HG02973 (cell line): ENCODE data around the gene AP3S2.
"Not testable (repeated sequence)": the region's sequence is repeated elsewhere in the genome, so short reads cannot be mapped to it uniquely, and the experiment has no call there.

Experiments used
- ATAC-seq: cut with Tn5 transposase; IDR thresholded peaks from one replicate; pipeline ENCODE4 v1.9.1; 2021; ENCODE audit warnings: moderate library complexity; ENCODE audit not compliant: unreplicated experiment

AP3S2 gene

DNA sequence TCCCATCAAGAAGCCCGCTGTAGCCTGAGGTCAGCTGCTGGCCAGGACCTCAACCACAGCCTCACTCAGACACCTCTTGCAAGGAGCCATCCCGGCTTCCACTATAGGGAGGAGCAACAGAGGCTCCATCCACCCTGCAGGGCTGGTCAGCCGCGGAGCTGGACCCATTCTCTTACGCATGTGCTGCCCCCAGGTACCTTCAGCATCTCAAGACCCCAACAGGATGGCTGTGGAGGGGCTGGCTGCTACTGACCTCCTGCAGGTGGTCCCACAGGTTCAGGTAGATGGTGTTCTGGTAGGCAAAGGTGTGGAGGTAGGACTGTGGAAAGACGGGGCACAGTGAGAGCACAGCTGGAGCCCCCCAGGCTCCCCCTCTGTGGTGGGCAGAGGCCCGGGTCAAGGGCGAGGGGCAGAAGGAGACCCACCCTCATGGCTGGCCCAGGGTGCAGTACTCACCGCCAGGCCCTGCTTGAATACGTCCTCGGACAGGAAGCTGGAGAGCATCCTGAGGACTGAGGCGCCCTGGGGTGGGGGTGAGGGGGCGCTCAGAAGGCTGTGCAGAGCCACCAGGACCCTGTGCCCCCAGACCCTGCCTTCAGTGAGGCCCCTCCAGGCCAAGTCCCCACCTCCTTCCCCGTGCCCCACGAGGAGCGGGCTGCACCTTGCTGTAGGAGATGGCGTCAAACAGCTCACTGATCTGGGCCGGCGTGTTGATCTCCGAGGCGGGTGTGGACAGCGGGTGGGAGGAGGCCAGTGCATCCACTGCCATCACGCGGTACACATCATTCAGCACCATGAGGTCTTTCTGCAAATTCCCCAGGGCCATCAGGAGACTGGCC, 90.6 kb downstream of the AP3S2 start:
- no peak for ATAC-seq

DNA sequence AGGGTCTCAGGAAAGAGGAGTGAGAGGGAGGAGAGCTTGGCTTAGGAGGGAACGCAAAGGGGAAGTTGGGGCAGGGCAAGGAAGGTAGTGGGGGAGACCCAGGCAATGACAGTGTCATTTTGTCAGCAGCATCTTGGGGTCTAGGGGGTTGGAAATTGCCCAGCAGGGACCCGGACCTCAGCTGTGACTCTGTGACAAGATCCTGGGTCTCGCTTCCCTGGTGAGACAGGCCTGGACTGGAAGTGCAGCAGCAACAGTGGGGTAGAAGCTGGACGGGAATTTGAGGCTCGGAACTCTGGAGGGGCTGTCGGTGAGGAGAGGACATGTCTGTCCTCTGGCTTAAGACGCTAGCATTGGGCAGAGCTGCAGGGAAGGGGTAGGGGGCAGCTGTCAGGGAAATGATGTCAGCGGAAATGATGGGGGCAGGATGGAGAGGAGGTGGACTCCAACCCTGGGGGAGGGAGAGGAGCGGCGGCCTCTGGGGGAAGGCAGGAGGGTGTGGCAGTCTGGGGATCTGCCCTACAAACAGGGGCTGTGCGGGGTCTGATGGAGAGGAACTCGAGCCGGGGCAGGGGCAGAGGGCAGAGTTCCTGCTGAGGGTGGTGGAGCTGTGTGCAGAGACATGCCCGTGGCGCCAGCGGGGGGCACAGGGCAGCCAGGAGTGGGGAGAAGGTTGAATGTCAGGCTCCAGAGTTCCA, 91.4 kb downstream of the AP3S2 start:
- no peak for ATAC-seq

DNA sequence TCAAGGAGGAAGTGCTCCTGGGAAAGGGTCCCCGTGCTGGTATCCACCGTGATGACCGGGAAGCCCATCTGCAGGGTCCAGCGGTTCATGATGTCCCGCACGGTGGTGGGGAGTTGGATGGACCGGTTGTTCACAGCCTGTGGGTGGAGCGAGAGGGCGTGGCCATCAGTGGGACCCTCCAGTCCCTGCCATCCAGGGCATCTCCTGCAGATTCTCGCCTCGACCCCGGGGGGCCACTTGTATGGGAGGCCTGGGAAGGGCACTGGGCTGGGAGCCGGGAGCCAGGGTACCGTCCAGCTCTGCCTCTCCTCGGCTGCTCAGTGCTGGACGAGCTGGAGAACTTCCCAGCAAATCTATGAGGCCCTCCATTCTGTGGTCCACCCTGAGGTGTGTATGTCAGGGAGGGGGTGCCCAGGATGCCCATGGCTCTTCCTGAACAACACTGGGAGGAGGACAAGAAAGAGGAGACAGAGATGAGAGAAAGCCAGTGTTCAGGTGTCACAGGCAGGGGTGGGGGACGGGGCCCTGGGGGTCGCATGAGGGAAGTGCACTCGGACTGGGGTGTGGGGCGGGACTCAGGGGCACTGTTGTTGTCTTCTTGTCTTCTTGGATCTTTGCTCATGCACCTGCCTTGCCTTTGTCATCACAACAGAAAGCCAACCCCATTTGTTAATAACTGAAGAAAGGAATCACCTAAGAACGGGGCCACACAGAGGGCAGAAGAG, 92.2 kb downstream of the AP3S2 start:
- no peak for ATAC-seq

DNA sequence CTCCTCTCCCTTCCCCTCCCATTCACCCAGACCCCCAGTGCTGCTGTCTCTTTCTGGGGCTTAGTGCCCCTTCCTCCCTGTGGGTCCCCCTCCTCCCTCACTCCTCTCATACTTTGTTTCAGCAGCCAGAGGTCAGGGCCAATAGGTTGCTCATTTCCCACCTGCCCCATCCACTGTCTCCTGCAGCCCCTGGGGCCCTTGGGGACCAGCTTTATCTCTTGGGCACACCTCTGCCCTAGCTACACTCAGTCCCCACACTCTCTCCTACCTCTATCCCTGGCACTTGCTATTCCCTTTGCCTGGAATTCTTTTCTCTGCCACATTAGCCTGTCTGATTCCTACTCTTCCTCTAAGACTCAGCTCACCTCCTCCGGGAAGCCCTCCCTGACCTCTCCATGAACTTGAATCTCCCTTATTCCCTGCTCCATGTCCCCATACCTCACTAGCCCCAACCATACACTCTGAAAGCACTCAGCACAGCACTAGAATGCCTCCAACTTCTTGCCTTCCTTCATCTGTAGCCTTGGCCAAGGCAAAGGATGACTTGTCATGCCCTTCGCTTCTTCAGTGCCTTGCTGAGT, 93.8 kb downstream of the AP3S2 start:
- no peak for ATAC-seq

DNA sequence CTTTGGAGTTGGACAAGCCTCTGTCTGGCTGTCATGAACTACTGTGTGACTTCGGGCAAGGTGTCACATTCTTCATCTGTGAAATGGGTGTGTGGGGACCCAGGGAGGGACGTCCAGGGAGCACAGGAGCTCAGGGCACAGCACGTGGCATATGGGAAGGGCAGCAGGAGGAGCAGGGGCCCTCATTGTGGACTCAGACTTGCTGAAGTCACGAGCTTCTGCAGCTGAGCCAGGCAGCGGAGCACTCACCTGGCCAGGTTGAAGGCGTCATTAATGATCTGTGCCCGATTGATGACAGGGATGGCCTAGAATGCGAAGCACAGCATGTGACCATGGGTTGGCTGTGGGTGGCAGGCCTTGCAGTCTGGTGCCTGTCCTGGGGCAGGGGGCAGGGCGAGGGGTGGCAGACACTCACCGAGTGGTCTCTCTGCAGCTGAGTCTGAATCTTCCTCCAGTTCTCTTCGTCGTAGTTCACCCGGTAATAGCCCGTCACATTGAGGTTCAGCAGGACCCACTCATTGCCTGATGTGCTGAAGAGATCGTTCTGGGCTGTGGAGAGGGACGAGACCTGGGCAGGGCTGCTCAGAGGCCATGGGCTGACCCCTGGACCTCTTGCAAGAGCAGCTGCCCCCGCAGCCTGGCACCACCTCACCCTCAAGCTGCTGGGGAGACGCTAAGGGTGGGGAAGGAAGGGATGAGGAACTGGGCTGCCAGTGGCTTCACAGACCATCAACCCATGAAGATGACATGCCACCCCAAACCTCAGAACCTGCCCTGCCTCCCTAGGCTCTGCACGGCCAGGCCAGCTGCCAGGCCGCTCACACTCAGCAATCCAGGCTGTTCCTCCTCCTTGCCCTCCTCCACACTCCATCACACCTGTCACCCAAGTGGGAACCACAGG, 94.5 kb downstream of the AP3S2 start:
- ATAC-seq, result no peak

DNA sequence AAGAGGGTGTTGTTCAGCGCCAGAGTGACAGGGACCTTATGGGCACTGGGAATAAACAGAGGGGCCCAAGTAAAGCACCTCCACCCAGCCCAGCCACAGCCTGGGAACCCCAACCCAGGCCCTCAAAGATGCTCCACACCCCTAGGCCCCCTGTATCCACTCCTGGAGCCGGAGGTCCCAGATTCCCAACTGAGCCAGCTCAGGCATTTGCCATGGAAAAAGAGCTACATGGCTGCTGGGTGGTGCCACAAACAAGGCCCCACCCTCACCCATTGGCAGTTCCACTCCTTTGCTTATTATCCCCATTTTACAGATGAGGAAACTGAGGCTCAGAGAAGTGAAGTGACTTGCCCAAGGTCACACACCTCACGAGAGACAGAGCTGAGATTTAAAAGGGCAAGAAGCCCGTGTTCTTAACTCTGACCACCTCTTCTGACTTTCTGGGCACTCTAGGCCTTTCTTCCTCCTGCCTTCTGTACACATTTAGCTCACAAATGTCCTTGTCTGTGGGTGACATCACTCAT, 96.1 kb downstream of the AP3S2 start:
- no peak for ATAC-seq

DNA sequence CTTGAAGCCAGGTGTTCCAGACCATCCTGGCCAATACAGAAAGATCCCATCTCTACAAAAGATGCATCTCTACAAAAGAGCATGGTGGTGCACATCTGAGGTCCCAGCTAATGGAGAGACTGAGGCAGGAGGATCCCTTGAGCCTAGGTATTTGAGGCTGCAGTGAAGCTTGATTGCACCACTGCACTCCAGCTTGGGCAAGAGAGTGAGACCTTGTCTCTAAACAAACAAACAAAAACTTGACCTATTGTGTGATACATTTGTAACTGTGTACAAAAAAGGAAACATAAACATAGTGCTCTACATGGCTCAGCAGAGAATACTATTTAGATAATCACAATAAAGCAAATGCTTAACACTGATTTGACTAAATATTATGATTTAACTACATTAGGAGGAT, 97.8 kb downstream of the AP3S2 start:
- ATAC-seq, result no peak

DNA sequence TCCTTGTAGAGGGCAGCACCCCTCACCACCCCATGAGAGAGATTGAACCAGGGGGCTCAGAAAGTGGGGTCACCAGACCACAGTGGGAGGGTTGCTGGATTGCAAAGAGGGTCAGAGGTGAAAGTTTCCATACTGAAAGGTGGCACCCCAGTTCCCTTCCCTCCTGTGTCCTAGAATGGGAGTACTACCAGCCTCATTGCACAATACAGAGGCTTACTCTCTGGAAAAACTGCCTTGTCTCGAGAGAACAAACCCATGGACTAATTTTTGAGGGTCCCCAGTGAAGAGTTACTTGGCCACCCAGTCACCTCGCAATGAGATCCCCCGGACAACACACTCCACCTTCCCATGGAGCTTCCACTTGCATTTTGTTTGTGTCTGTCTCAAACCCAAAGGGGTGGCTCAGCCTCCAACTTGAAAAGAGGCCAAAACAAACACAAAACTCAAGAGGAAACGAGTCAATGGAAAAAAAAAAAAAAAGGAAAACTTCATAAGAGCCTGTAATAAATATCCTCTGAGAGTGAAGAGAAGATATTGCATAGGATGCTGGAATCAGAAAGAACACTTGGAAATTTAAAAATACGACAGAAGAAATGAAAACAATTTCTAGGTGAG, 99.1 kb downstream of the AP3S2 start:
- ATAC-seq, result no peak

DNA sequence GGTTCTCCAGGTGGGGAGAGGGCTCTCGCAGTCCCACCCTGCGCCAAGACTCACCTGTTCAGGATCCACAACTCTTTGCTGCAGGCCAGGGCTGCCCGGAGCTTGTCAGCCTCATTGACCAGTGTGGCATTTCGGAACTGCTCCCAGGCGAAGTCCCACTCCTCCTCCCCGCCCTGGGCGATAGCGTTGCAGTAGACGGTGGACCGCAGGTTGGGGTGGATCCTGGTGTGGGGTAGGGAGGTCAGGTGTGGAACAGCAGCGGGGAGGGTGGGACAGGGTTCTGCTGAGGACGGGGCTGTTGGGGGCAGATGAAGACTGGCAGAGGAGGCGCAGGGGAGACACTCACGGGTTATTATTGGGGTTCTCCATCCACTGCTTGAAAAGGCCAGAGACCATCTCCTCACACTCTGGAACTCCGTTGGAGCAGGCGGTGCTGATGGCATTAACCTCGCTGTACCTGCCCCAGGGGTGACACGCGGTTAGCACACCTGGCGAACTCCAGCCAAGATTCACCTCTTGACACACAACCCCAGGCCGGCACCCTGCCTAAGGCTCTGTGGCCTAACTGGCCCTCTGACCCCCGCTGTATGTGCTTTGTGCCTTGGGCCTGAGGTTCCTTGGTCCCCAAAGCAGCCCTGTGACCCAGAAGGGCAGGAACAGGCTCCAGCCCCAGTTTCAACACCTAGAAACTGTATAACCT, 101.5 kb downstream of the AP3S2 start:
- no peak for ATAC-seq

DNA sequence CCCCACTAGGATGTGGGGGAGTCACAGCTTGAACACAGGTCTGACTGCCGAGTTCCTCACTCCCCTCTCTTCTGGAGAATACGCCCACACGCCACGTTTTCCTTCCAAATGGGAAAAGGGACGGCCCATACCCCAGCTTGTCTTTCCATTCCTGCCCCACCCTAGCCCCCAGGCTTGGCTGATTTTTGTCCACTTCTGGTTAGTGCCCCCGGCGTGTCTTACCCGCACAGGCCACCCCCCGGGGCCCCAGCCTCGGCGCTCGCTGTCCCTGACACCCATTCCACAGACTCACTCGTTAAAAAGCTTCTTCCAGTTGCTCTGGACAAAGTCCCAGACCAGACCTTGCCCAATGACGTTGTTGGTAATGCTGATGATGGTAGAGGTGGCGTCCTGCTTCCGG, 103.1 kb downstream of the AP3S2 start:
- no peak for ATAC-seq

DNA sequence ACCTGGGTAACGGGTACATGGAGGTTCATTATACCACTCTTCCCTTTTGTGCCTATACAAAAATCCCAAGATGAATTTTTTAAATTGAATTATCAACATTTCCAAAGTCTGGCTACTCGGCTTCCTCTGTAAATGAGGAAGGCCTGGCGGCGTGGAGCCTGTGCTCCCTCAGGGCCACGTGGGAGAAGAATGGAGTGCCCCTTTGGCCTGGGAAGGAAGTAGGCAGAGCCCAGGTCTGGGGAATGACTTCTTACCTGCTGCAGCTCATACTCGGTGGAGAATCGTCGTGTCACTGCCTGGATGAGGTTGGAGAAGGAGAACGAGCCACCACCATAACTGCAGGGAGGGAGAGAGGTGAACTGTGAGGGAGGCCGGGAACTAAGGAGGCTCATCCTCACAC, 103.6 kb downstream of the AP3S2 start:
- no peak for ATAC-seq

DNA sequence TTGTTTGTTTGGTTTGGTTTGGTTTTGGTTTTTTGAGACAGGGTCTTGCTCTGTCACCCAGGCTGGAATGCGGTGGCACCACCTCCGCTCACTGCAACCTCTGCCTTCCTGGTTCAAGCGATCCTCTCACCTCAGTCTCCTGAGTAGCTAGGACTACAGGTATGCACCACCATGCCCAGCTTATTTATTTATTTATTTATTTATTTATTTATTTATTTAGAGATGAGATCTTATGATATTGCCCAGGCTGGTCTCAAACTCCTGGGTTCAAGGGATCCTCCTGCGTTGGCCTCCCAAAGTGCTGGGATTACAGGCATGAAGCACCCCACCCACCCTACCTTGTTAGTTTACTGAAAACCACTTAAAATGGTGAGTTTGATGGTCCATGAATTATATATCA, 105.2 kb downstream of the AP3S2 start:
- not testable (repeated sequence) for ATAC-seq

DNA sequence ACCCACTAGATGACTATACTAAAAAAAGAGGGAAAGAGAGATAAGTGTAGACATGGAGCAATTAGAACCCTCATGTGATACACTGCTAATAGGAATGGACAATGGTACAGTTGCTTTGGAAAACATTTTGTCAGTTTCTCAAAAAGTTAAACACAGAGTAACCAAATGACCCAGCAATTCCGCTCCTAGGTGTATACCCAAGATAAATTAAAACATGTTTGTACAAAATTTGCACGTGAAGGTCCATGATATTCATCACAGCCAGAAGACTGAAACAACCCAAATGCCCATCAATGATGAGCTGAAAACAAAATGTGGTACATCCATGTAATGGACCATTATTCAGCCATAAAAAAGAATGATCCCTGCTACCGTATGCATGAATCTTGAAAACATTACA, 105.8 kb downstream of the AP3S2 start:
- no peak for ATAC-seq

DNA sequence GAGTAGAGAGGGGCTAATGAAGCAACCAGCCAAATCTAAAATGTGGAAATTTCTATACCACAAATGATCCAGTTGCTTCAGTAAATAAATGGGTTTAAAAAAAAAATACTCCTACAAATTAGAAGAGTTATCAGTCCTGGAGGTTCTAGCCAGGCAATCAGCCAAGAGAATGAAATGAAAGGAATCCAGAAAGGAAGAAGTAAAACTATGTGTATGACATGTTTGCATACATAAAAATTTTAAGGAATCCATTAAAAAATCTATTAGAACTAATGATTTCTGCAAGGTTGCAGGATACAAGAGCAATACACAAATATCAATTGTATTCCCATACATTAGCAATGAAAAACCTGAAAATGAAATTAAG, 108.0 kb downstream of the AP3S2 start:
- no peak for ATAC-seq

DNA sequence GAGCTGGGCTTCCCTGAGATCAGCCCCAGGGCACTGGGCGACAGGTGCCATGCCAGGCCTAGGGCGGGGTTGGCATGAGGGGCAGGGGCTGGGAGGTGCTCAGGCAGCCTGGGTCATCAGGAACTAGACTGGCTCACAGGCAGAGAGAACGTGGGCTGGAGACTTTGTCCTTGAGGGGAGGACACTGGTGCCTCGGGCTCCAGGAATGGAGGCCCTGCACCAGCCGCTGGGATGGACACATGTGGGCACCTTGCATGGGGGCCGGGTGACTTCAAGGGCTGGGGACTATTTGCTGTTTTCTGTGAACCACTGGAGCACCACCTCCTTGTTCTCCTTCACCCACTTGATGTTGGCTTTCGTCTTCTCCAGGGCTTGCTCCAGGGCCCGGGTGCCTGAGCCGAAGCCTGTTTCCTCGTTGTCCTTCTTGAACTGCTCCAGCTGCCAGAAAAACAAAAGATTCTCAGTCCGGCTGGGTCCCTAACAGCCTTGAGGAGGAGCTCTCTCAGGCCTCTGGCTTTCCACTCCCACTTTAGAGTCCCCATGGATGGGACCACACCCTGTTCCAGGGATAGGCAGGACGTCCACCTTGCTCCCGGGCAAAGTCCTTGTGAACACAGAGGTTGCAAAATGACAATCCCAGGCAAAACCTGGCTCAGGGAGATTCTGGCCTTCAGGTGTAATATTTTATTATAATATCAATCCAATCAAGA, 108.6 kb downstream of the AP3S2 start:
- no peak for ATAC-seq

DNA sequence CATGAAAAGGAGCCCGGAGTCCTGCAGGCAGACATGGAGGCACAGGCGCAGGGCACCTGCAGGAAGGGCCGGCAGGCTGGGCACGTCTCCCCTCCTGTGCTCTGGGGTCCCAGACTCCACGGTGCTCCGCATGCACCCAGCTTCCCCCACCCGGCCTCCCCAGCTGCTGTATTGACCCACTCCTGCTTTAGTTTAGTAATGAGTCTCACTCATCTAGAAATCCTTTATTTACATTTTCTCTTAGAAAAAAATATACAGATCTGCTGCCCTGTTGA, 109.2 kb downstream of the AP3S2 start:
- no peak for ATAC-seq

DNA sequence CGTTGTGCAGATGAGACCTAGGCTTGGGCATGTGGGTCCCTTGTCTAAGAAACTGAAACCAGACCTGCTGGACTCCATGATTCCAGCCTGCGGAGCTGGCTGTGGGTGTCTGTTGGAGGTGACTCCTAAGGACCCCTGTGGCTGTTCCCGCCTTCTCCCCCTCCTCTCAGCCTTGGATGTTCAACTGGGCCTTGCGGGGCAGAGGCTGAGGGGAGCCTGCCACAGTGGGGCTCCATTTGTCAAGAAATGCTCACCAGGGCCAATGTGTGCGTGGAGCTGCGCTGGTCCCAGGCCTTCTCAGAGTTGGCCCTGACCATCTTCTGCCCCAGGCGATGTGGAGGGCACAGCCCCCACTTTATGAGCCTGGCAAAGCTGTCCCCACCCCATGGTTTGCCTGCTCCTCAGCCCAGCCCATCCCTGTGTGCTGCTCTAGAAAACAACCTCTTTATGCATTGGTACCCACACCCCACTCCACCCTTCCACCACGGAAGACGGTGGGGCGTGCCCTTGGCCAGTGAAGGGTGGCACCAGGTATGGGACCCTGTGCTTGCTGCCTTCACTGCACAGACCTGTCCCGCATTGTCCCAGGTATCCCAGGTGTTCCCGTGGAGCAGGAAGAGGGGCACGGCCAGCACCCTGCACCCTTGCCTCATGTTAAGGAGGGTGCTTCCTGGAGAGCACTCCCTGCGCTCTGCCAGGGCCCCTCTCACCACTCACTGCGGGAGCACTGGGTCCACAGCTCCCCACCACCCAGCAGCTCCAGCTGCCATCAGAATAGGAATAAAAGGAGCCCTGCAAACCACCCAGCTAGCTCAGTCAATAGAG, 109.7 kb downstream of the AP3S2 start:
- ATAC-seq, result no peak
